HEK293 (cell line): Measurements from ENCODE around the gene C1orf52.
A peak's percentile ranks its signal among the peaks of the same experiment; 100 is the strongest.

Source experiments
- CTCF ChIP-seq: fragments of 450-650 bp; formaldehyde crosslinking; IDR thresholded peaks from 2 replicates; pipeline ENCODE4 v1.5.1; 2016; ENCODE audit warnings: missing biosample characterization, missing genetic modification characterization
- GLIS1 ChIP-seq: fragments of 450-650 bp; formaldehyde crosslinking; IDR thresholded peaks from 2 replicates; pipeline ENCODE4 v1.5.1; 2016; ENCODE audit warnings: missing biosample characterization, missing genetic modification characterization
- KLF1 ChIP-seq: fragments of 450-650 bp; formaldehyde crosslinking; IDR thresholded peaks from 2 replicates; pipeline ENCODE4 v1.5.1; 2016; ENCODE audit warnings: missing biosample characterization, missing genetic modification characterization
- KLF7 ChIP-seq: fragments of 450-650 bp; formaldehyde crosslinking; IDR thresholded peaks from 2 replicates; pipeline ENCODE4 v1.5.1; 2016; ENCODE audit warnings: missing biosample characterization, missing genetic modification characterization, borderline replicate concordance
- PRDM2 ChIP-seq: fragments of 450-650 bp; formaldehyde crosslinking; IDR thresholded peaks from 2 replicates; pipeline ENCODE4 v1.5.1; 2016; ENCODE audit warnings: missing biosample characterization, missing genetic modification characterization, borderline replicate concordance
- TCF7L2 ChIP-seq: IDR thresholded peaks from 2 replicates; pipeline ENCODE4 v1.6.1; 2011; ENCODE audit warnings: low read depth, mild to moderate bottlenecking, inconsistent platforms, low read length, moderate library complexity, borderline replicate concordance
- YY2 ChIP-seq: fragments of 450-650 bp; formaldehyde crosslinking; IDR thresholded peaks from 2 replicates; pipeline ENCODE4 v1.5.1; 2016; ENCODE audit warnings: missing biosample characterization, missing genetic modification characterization
- ZBTB11 ChIP-seq: fragments of 450-650 bp; formaldehyde crosslinking; conservative IDR thresholded peaks from 2 replicates; pipeline ENCODE4 v1.5.1; 2016; ENCODE audit warnings: low read depth, missing biosample characterization, missing genetic modification characterization
- ZBTB26 ChIP-seq: fragments of 450-650 bp; formaldehyde crosslinking; optimal IDR thresholded peaks from 2 replicates; pipeline ENCODE3; 2016; ENCODE audit warnings: missing biosample characterization, mild to moderate bottlenecking, missing genetic modification characterization
- ZBTB8A ChIP-seq: fragments of 450-650 bp; formaldehyde crosslinking; IDR thresholded peaks from 2 replicates; pipeline ENCODE4 v1.5.1; 2016; ENCODE audit warnings: missing biosample characterization, missing genetic modification characterization
- ZNF132 ChIP-seq: fragments of 450-650 bp; formaldehyde crosslinking; IDR thresholded peaks from 2 replicates; pipeline ENCODE4 v1.5.1; 2017; ENCODE audit warnings: missing biosample characterization, missing genetic modification characterization, borderline replicate concordance
- ZNF221 ChIP-seq: fragments of 450-650 bp; formaldehyde crosslinking; IDR thresholded peaks from 2 replicates; pipeline ENCODE4 v1.5.1; 2017; ENCODE audit warnings: missing biosample characterization, missing genetic modification characterization, borderline replicate concordance
- ZNF274 ChIP-seq, 2 experiments: fragments of 200-500 bp in 1 of 2; fragments of 450-650 bp in 1 of 2; sonication (Bioruptor generic) in 1 of 2; formaldehyde crosslinking in 1 of 2; IDR thresholded peaks; 2 replicates each; pipeline versions ENCODE4 v1.5.1 to v1.6.1; 2014 to 2016; ENCODE audit warnings: borderline replicate concordance in 1 of 2, inconsistent platforms in 1 of 2, low read length in 1 of 2, missing biosample characterization in 1 of 2, missing genetic modification characterization in 1 of 2
- ZNF324 ChIP-seq: fragments of 450-650 bp; formaldehyde crosslinking; IDR thresholded peaks from 2 replicates; pipeline ENCODE4 v1.5.1; 2016; ENCODE audit warnings: missing biosample characterization, missing genetic modification characterization
- ZNF350 ChIP-seq: fragments of 450-650 bp; formaldehyde crosslinking; IDR thresholded peaks from 2 replicates; pipeline ENCODE4 v1.5.0; 2017; ENCODE audit warnings: missing biosample characterization, mild to moderate bottlenecking, missing genetic modification characterization
- ZNF416 ChIP-seq: fragments of 450-650 bp; formaldehyde crosslinking; IDR thresholded peaks from 2 replicates; pipeline ENCODE4 v1.5.1; 2016; ENCODE audit warnings: missing biosample characterization, missing genetic modification characterization
- ZNF433 ChIP-seq: fragments of 450-650 bp; formaldehyde crosslinking; IDR thresholded peaks from 2 replicates; pipeline ENCODE4 v1.5.1; 2016; ENCODE audit warnings: missing biosample characterization, missing genetic modification characterization, low read depth
- ZNF514 ChIP-seq: fragments of 450-650 bp; formaldehyde crosslinking; IDR thresholded peaks from 2 replicates; pipeline ENCODE4 v1.5.1; 2016; ENCODE audit warnings: missing biosample characterization, missing genetic modification characterization
- ZNF544 ChIP-seq: fragments of 450-650 bp; formaldehyde crosslinking; IDR thresholded peaks from 2 replicates; pipeline ENCODE4 v1.5.0; 2017; ENCODE audit warnings: missing biosample characterization, missing genetic modification characterization
- ZNF596 ChIP-seq: fragments of 450-650 bp; IDR thresholded peaks from 2 replicates; pipeline ENCODE4 v1.5.0; 2018; ENCODE audit warnings: missing biosample characterization, mild to moderate bottlenecking, missing genetic modification characterization, moderate library complexity
- ZNF621 ChIP-seq: fragments of 450-650 bp; formaldehyde crosslinking; IDR thresholded peaks from 2 replicates; pipeline ENCODE4 v1.5.1; 2017; ENCODE audit warnings: missing biosample characterization, missing genetic modification characterization
- ZNF623 ChIP-seq: fragments of 450-650 bp; formaldehyde crosslinking; IDR thresholded peaks from 2 replicates; pipeline ENCODE4 v1.5.1; 2016; ENCODE audit warnings: missing biosample characterization, missing genetic modification characterization
- ZNF701 ChIP-seq: fragments of 450-650 bp; formaldehyde crosslinking; IDR thresholded peaks from 2 replicates; pipeline ENCODE4 v1.5.1; 2016; ENCODE audit warnings: missing biosample characterization, missing genetic modification characterization
- ZNF843 ChIP-seq: fragments of 450-650 bp; formaldehyde crosslinking; IDR thresholded peaks from 2 replicates; pipeline ENCODE4 v1.5.1; 2016; ENCODE audit warnings: missing biosample characterization, missing genetic modification characterization
- ZSCAN4 ChIP-seq: fragments of 450-650 bp; formaldehyde crosslinking; IDR thresholded peaks from 2 replicates; pipeline ENCODE4 v1.5.1; 2017; ENCODE audit warnings: missing biosample characterization, missing genetic modification characterization

The C1orf52 gene

GRCh38 chr1:85200463-85201339 lies 58.8 kb downstream of the C1orf52 start, which contains the start of gene SYDE2 (continued):
- TF ChIP-seq ZNF221: no peak
- TF ChIP-seq ZBTB11 (tag by site-specific recombination): no peak; the same call in 1 of the 2 replicates
- peak; percentile 17 for TF ChIP-seq CTCF (tag by site-specific recombination)
- TF ChIP-seq PRDM2: no peak
- peak; percentile 63; the same call in 1 of the 2 replicates for TF ChIP-seq ZNF596 (tag by site-specific recombination)
- peak; percentile 95; the same call in 1 of the 2 replicates for TF ChIP-seq GLIS1 (tag by site-specific recombination)
- TF ChIP-seq YY2 (tag by site-specific recombination): no peak
- no peak for TF ChIP-seq ZNF433 (tag by site-specific recombination)
- no peak for TF ChIP-seq ZNF132
- no peak for TF ChIP-seq ZNF623 (tag by site-specific recombination)
- no peak for TF ChIP-seq ZNF274 (IDR thresholded peaks at IDR 0.05; ENCODE audit: low read length)
- TF ChIP-seq ZNF274 (tag by site-specific recombination; IDR thresholded peaks at IDR 0.05; ENCODE audit: borderline replicate concordance): no peak
- TF ChIP-seq ZSCAN4: no peak
- TF ChIP-seq ZNF701: no peak
- TF ChIP-seq ZNF514 (tag by site-specific recombination): no peak
- peak; percentile 94 for TF ChIP-seq ZBTB26
- peak; percentile 71 for TF ChIP-seq KLF1
- no peak for TF ChIP-seq ZNF416 (tag by site-specific recombination)
- TF ChIP-seq ZNF324 (tag by site-specific recombination): no peak
- TF ChIP-seq ZNF621 (tag by site-specific recombination): no peak
- peak; percentile 88 for TF ChIP-seq TCF7L2
- no peak for TF ChIP-seq ZNF544 (tag by site-specific recombination)
- no peak for TF ChIP-seq ZNF350
- peak; percentile 59; the same call in 1 of the 2 replicates for TF ChIP-seq ZNF843 (tag by site-specific recombination)
- TF ChIP-seq ZBTB8A: peak; percentile 94
- no peak; the same call in 1 of the 2 replicates for TF ChIP-seq KLF7 (tag by site-specific recombination)
